CD4-positive, alpha-beta memory T cell (primary cell): ENCODE data around the gene SPAG4. TPM values are rescaled to one million over a fixed set of nuclear protein-coding genes. Genes with fewer than 3 reads are reported as not detected.

ENCODE experiments used
- CTCF ChIA-PET: fragments of 350-600 bp; sonication (Branson Sonifier 250); formaldehyde crosslinking; loops from one replicate; lab custom pipeline; 2021; ENCODE audit warnings: inconsistent platforms; ENCODE audit not compliant: partially characterized antibody; lab: Charles Lee
- POLR2A ChIA-PET: fragments of 350-600 bp; sonication (Branson Sonifier 250); formaldehyde crosslinking; loops from one replicate; lab custom pipeline; 2021; ENCODE audit not compliant: partially characterized antibody; lab: Charles Lee
- DNase-seq, 5 donors: peaks; one replicate each; pipeline versions ENCODE4 v3.0.0 to v3.0.0-alpha.2; 2020 to 2022; ENCODE audit warnings: mixed read lengths in 1 of 5
- H3K27ac ChIP-seq: one replicate; pipeline ENCODE4 v1.7.0; 2013; ENCODE audit warnings: low read depth, low read length
- H3K27me3 ChIP-seq: 2 replicates; pipeline ENCODE4 v1.7.0; 2013; ENCODE audit warnings: mild to moderate bottlenecking, low read length, moderate library complexity; ENCODE audit not compliant: insufficient read depth
- H3K36me3 ChIP-seq: 2 replicates; pipeline ENCODE4 v1.7.0; 2013; ENCODE audit warnings: mild to moderate bottlenecking, low read length, moderate library complexity; ENCODE audit not compliant: insufficient read depth
- H3K4me1 ChIP-seq: 2 replicates; pipeline ENCODE4 v1.7.0; 2013; ENCODE audit warnings: mild to moderate bottlenecking, low read length, moderate library complexity; ENCODE audit not compliant: insufficient read depth
- H3K4me3 ChIP-seq, 2 donors: one replicate each; pipeline ENCODE4 v1.7.0; 2013; ENCODE audit warnings: low read length in 2 of 2, mild to moderate bottlenecking in 1 of 2
- H3K9me3 ChIP-seq, 2 donors: one replicate each; pipeline ENCODE4 v1.7.0; 2013; ENCODE audit warnings: low read length in 2 of 2, control low read depth in 1 of 2; ENCODE audit not compliant: control insufficient read depth in 1 of 2
- H3K27ac Mint-ChIP-seq, 7 donors: one replicate each; pipeline ENCODE4 v1.8.0; 2020 to 2021; ENCODE audit warnings: mixed read lengths in 7 of 7, mild to moderate bottlenecking in 6 of 7, inconsistent platforms in 3 of 7, moderate library complexity in 3 of 7
- H3K27me3 Mint-ChIP-seq, 2 donors: one replicate each; pipeline ENCODE4 v1.8.0; 2020 to 2021; ENCODE audit warnings: mixed read lengths in 2 of 2
- H3K36me3 Mint-ChIP-seq, 2 donors: one replicate each; pipeline ENCODE4 v1.8.0; 2020 to 2021; ENCODE audit warnings: mixed read lengths in 2 of 2, inconsistent platforms in 1 of 2, mild to moderate bottlenecking in 1 of 2
- H3K4me1 Mint-ChIP-seq, 4 donors: one replicate each; pipeline ENCODE4 v1.8.0; 2020 to 2021; ENCODE audit warnings: mixed read lengths in 4 of 4, mild to moderate bottlenecking in 1 of 4
- H3K4me3 Mint-ChIP-seq, 8 donors: one replicate each; pipeline ENCODE4 v1.8.0; 2020 to 2021; ENCODE audit warnings: mixed read lengths in 8 of 8, mild to moderate bottlenecking in 7 of 8, moderate library complexity in 6 of 8, inconsistent platforms in 3 of 8
- H3K9me3 Mint-ChIP-seq, 8 donors: one replicate each; pipeline ENCODE4 v1.8.0; 2020 to 2021; ENCODE audit warnings: mixed read lengths in 8 of 8, mild to moderate bottlenecking in 5 of 8, inconsistent platforms in 3 of 8, moderate library complexity in 1 of 8
- intact Hi-C: fragments of 100-400 bp; cut with micrococcal nuclease; formaldehyde crosslinking; loops from one replicate; pipeline ENCODE4 v1.15.1; 2023
- polyA plus RNA-seq, 2 donors: library from polyadenylated mRNA; unstranded; fragments of 300-500 nt; fragmentation: Illumina TruSeq; gene quantifications; one replicate each; pipeline ENCODE4 v1.2.3, GENCODE V29; 2021
- total RNA-seq, 2 experiments: library from RNA; stranded (reverse); gene quantifications; one replicate each; pipeline ENCODE4 v1.2.3, GENCODE V29; 2021

SPAG4 gene
- total and polyA plus RNA-seq, 4 experiments from 2014 or later = 0.47 to 1.3 (median 0.74) TPM

- Mint-ChIP-seq H3K36me3 (no peaks in the 10 kb centered on the region), H3K4me1 (no peaks in the 10 kb centered on the region), H3K27me3 (peaks cover 0 to 2% of the 10 kb centered on the region in 2 donors), H3K9me3 (peaks cover 0 to 19% (median 11%) of the 10 kb centered on the region in 8 donors), H3K27ac (no peak overlapping the region), H3K4me3 (no peak overlapping the region)
- no peak overlapping the region for H3K27ac ChIP-seq
- ChIA-PET CTCF (no interaction called here), POLR2A (interaction anchor here (0.5 kb wide), 1 partner anchor 1765 kb away, joined by 3 read pairs; no protein-coding TSS in a partner anchor)
- intact Hi-C loops = no loop called here
- DNase-seq = no peak
- no peaks in the 10 kb centered on the region for H3K4me1 ChIP-seq
- no peaks in the 10 kb centered on the region for H3K9me3 ChIP-seq
- no peaks in the 10 kb centered on the region for H3K36me3 ChIP-seq
- H3K27me3 ChIP-seq = no peaks in the 10 kb centered on the region
- H3K4me3 ChIP-seq = no peak overlapping the region
Observed at GRCh38 chr20:35579196-35579595, 36.4 kb upstream of the SPAG4 start.

GRCh38 chr20:35582131-35582530, 33.5 kb upstream of the SPAG4 start:
- Mint-ChIP-seq H3K4me3 (no peak overlapping the region), H3K36me3 (no peaks in the 10 kb centered on the region), H3K9me3 (peaks cover 0 to 12% (median 10%) of the 10 kb centered on the region in 8 donors), H3K4me1 (no peaks in the 10 kb centered on the region), H3K27ac (no peak overlapping the region), H3K27me3 (peaks cover 0 to 2% of the 10 kb centered on the region in 2 donors)
- Histone ChIP-seq H3K27ac (no peak overlapping the region), H3K4me3 (no peak overlapping the region), H3K4me1 (no peaks in the 10 kb centered on the region), H3K9me3 (no peaks in the 10 kb centered on the region), H3K27me3 (no peaks in the 10 kb centered on the region), H3K36me3 (no peaks in the 10 kb centered on the region)
- intact Hi-C loops = no loop called here
- CTCF ChIA-PET = interaction anchor here (1.0 to 1.4 kb wide), 2 partner anchors 19 to 143 kb away, joined by 3 read pairs; no protein-coding TSS in a partner anchor
- POLR2A ChIA-PET = no interaction called here
- no peak for DNase-seq

GRCh38 chr20:35582741-35583404, 32.8 kb upstream of the SPAG4 start:
- Histone ChIP-seq H3K4me3 (no peak overlapping the region), H3K9me3 (no peaks in the 10 kb centered on the region), H3K27ac (no peak overlapping the region), H3K27me3 (no peaks in the 10 kb centered on the region), H3K4me1 (no peaks in the 10 kb centered on the region), H3K36me3 (no peaks in the 10 kb centered on the region)
- H3K36me3 Mint-ChIP-seq = no peaks in the 10 kb centered on the region
- no peak for DNase-seq
- POLR2A ChIA-PET = no interaction called here
- intact Hi-C loops = no loop called here
- peaks cover 0 to 12% (median 10%) of the 10 kb centered on the region in 8 donors for H3K9me3 Mint-ChIP-seq
- CTCF ChIA-PET = no interaction called here
- no peak overlapping the region for H3K27ac Mint-ChIP-seq
- no peaks in the 10 kb centered on the region for H3K4me1 Mint-ChIP-seq
- H3K4me3 Mint-ChIP-seq = no peak overlapping the region
- H3K27me3 Mint-ChIP-seq = peaks cover 0 to 2% of the 10 kb centered on the region in 2 donors

- H3K27ac ChIP-seq = no peak overlapping the region
- ChIA-PET POLR2A (no interaction called here), CTCF (no interaction called here)
- no peaks in the 10 kb centered on the region for H3K36me3 ChIP-seq
- DNase-seq = no peak
- Mint-ChIP-seq H3K27ac (no peak overlapping the region), H3K27me3 (peaks cover 0 to 2% of the 10 kb centered on the region in 2 donors), H3K4me1 (no peaks in the 10 kb centered on the region), H3K9me3 (peaks cover 0 to 12% (median 10%) of the 10 kb centered on the region in 8 donors), H3K36me3 (no peaks in the 10 kb centered on the region), H3K4me3 (no peak overlapping the region)
- intact Hi-C loops = no loop called here
- no peaks in the 10 kb centered on the region for H3K4me1 ChIP-seq
- no peaks in the 10 kb centered on the region for H3K27me3 ChIP-seq
- H3K4me3 ChIP-seq = no peak overlapping the region
- no peaks in the 10 kb centered on the region for H3K9me3 ChIP-seq
Observed at GRCh38 chr20:35583636-35584560, 31.7 kb upstream of the SPAG4 start.

GRCh38 chr20:35586751-35587425, 28.7 kb upstream of the SPAG4 start:
- ChIA-PET POLR2A (no interaction called here), CTCF (interaction anchor here (1.2 kb wide), 1 partner anchor 14 kb away, joined by 4 read pairs; no protein-coding TSS in a partner anchor)
- Mint-ChIP-seq H3K27me3 (peaks cover 0 to 2% of the 10 kb centered on the region in 2 donors), H3K9me3 (peaks cover 0 to 3% (median under 1%) of the 10 kb centered on the region in 8 donors), H3K27ac (no peak overlapping the region), H3K36me3 (no peaks in the 10 kb centered on the region), H3K4me3 (no peak overlapping the region), H3K4me1 (no peaks in the 10 kb centered on the region)
- Histone ChIP-seq H3K36me3 (no peaks in the 10 kb centered on the region), H3K9me3 (no peaks in the 10 kb centered on the region), H3K27me3 (no peaks in the 10 kb centered on the region), H3K27ac (no peak overlapping the region), H3K4me1 (no peaks in the 10 kb centered on the region), H3K4me3 (no peak overlapping the region)
- intact Hi-C loops = no loop called here
- DNase-seq = no peak

GRCh38 chr20:35587436-35587835, 28.2 kb upstream of the SPAG4 start:
- Histone ChIP-seq H3K4me3 (no peak overlapping the region), H3K36me3 (no peaks in the 10 kb centered on the region), H3K27ac (no peak overlapping the region), H3K27me3 (no peaks in the 10 kb centered on the region), H3K4me1 (no peaks in the 10 kb centered on the region), H3K9me3 (no peaks in the 10 kb centered on the region)
- no peak for DNase-seq
- CTCF ChIA-PET = interaction anchor here (0.6 to 1.2 kb wide), 2 partner anchors 14 to 61 kb away, joined by 3 to 4 read pairs; no protein-coding TSS in a partner anchor
- H3K27ac Mint-ChIP-seq = no peak overlapping the region
- H3K36me3 Mint-ChIP-seq = no peaks in the 10 kb centered on the region
- POLR2A ChIA-PET = no interaction called here
- H3K4me3 Mint-ChIP-seq = no peak overlapping the region
- peaks cover 0 to under 1% (median 0%) of the 10 kb centered on the region in 8 donors for H3K9me3 Mint-ChIP-seq
- H3K4me1 Mint-ChIP-seq = no peaks in the 10 kb centered on the region
- H3K27me3 Mint-ChIP-seq = peaks cover 0 to under 1% of the 10 kb centered on the region in 2 donors
- intact Hi-C loops = no loop called here

- intact Hi-C loops = no loop called here
- H3K27ac ChIP-seq = no peak overlapping the region
- POLR2A ChIA-PET = no interaction called here
- H3K36me3 Mint-ChIP-seq = no peaks in the 10 kb centered on the region
- no peaks in the 10 kb centered on the region for H3K9me3 Mint-ChIP-seq
- H3K9me3 ChIP-seq = no peaks in the 10 kb centered on the region
- CTCF ChIA-PET = no interaction called here
- no peaks in the 10 kb centered on the region for H3K4me1 Mint-ChIP-seq
- H3K27me3 ChIP-seq = no peaks in the 10 kb centered on the region
- no peaks in the 10 kb centered on the region for H3K36me3 ChIP-seq
- no peak for DNase-seq
- H3K4me1 ChIP-seq = no peaks in the 10 kb centered on the region
- no peak overlapping the region for H3K4me3 Mint-ChIP-seq
- H3K27ac Mint-ChIP-seq = no peak overlapping the region
- H3K27me3 Mint-ChIP-seq = no peaks in the 10 kb centered on the region
- no peak overlapping the region for H3K4me3 ChIP-seq
Observed at GRCh38 chr20:35588397-35588796, 27.2 kb upstream of the SPAG4 start.
